MV-4-11 (cell line): ENCODE data around the gene APCDD1.
A peak's percentile ranks its signal among the peaks of the same experiment; 100 is the strongest.

Experiments
- DNase-seq: peaks from one replicate; lab custom pipeline; 2025; lab: John Stamatoyannopoulos, UW

APCDD1 gene

DNA sequence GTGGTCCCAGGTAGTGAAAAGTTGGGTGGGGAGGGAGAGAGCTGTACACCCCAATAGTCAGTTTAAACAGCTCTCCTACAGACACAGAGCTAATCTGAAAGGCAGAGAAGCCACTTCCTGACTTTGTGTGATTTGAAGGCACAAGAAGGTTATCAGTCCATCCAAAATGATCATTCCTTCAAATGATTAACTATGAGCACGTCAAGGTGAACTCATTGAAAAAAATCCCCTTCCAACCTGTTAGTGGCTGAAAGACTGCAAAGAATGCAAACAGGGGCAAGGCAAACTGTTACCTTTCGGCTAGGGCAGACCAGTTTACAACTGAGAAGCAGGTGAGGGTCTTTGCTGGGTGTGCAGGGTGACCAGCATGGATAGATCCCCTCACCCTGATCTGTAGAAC lies 22.8 kb upstream of the APCDD1 start:
- no peak for DNase-seq

- DNase-seq: no peak
Measured at GRCh38 chr18:10432781-10433180, 21.7 kb upstream of the APCDD1 start.

GRCh38 chr18:10436160-10436559 lies 18.3 kb upstream of the APCDD1 start:
- no peak for DNase-seq

GRCh38 chr18:10437837-10438236 lies 16.6 kb upstream of the APCDD1 start:
- no peak for DNase-seq

DNA sequence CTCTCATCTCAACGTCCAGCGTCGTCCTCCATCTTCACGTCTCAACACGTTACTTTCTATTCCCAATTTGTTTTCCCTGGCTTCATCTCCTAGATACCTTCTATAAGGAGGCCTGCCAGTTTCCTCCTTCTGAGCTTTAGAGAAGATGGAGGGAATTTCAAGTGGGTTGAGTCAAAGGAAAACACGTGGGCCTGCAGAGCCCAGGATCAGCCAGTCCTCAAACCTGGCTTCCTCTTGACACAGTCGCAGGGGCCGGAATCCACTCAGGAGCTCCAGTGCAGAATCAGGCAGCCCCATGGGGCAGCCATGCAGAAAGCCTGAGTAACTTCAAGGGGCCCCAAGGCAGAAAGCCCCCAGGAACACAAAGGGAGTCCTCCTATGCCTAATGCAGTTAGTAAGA lies 14.5 kb upstream of the APCDD1 start:
- DNase-seq: no peak

GRCh38 chr18:10440884-10441283 lies 13.6 kb upstream of the APCDD1 start:
- DNase-seq: peak; percentile 12

DNA sequence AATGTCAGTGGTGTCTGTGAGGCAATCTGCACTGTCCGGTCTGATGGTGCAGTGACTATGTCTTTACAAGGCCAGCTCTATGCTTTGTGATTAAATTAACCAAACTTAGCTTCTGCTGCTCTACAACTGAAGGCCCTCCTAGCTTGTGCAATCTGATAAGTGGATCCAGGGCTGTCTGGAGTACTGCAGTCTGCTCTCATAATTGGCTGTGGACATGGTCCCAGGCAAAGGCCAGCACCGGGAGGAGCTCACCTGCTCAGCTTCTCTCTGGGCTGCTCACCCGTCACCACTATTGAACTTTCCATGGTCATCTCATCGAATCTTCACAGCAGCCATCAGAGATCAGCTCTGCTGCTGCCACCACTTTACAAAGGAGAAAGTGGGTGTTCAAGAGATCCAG lies 13.0 kb upstream of the APCDD1 start:
- DNase-seq: no peak

DNA sequence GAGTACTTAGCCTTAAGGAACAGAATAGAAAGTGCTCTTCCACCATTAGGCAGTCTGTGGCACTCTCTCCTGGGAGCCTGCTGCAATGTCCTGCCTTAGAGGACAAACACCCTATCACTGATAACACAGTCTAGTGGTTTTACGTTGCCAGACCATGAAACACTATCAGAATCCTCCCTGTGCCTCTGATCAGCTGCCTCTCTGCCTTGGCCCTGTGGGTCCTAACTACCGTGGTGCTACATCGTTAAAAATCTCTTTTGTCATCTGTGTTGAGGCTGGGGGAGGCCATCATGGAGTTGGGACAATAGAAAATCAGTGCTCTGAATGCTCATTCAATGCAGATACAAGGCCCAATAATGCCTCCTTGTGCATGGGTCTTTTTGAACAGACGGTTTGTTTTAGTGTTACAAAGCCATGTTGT lies 11.9 kb upstream of the APCDD1 start:
- DNase-seq: no peak

DNA sequence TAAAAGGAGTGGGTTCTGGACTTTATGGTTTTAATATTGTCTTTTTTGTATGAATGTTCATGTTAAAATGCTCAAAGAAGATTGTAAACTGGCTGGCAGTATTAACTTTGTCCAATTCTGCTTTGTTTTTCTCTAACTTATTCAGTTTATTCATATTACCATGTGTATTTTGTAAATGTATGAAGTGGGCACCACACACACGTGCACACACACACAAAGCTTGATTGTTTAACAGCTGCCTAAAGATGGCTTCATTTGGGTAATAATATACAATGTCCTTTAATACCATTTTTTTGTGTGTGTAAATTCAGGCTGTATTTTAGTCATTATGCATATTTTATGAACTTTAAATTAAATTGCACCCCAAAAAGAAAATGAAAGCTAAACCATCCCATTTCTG lies 11.4 kb upstream of the APCDD1 start:
- DNase-seq: no peak

GRCh38 chr18:10444314-10445006 lies 10.0 kb upstream of the APCDD1 start:
- no peak for DNase-seq

DNA sequence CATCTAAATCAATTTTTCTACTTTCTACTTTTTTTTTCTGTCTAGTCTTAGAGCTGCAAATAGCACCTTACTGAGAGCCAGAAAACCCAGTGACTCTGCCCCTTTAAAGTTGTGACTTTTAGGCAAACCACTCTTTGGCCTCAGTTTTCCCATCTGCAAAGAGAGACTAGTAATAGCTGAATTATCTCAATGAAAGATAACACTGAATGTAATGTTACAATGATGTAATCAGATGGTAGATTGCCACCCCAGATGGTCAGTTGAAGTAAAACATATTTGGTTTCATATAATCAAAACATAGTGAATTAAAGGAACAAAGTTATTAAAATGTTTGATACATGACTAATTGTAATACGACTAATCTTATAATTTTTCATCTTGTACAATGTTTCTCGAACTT lies 5.0 kb upstream of the APCDD1 start:
- no peak for DNase-seq

DNA sequence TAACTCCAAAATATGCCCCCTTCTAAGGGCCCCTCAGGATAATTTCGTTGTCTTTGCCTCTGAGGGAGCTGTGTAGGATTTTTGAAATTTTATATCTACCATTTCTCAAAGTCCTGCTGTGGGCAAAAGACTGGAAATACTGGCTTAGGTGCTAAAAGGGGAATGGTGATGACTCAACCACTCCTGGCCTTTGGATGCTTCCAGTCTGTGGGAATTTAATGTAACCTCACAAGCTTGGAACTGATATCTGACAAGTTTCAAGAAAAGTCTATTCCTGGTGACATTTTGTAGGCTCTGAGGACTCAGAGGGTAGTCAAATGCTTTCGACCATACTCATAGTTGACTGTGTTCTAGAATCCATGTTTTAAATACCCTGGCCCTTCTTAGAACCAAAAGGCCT lies 3.4 kb upstream of the APCDD1 start:
- no peak for DNase-seq

DNA sequence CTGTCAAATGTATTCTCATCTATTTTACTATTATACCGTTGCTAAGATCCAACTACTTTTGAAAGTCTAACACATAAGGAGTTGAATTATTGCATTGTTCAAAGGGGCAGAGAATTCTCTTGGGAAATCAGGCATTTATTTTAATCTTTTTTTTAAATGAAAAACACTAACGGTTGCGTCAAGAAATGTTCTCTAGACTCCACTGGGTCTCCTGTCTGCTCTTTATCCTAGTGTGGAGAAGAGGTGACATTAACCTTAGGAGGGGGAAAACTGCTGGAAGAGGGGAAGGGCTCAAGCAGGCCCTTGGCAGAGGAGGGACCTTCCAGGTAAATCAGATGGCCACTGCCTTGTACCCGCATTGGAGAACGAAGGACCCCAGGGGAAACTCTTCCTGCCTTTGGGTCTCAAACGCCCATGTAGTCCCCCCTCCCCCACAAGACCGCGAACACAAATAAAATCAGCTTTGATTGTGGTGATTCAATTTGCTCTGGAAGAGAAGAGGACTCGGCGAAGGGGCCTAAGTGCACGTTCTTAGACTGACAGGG lies 1.1 kb upstream of the APCDD1 start:
- DNase-seq: no peak

GRCh38 chr18:10454681-10455557 lies 484 bp downstream of the APCDD1 start:
- no peak for DNase-seq

DNA sequence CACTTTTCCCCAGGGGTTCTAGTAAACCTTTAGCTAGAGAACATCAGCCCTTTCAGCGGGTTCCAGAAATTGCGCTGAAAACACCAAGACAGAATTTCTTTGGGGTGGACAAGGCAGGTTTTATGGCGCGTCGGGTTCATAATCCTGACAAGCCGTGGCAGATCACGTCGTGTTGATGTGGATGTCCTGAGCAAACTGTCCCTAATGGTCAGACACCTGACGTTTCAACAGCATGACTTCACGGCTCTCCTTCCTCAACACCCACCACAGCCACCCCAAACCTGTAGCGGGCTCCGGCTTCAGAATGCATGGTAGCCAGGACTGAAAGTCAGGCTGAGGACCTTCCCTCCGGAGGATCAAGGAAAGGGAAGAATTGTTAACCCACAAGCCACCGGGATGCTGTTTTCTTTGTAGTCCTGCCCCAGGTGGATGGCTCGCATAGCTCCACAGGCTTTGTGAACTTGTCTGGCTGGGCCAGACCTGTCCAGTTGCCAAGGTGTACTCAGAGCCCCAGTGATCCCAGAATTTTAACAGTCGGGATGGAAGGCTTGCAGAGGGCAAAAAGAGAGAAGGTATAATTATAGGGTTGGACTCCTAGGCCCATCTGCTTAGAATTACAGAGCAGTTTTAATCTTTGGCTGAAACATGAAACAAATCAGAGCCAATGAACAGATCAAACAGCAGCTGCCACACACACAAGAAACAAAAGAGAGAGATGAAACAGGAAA lies 1.5 kb downstream of the APCDD1 start:
- no peak for DNase-seq

DNA sequence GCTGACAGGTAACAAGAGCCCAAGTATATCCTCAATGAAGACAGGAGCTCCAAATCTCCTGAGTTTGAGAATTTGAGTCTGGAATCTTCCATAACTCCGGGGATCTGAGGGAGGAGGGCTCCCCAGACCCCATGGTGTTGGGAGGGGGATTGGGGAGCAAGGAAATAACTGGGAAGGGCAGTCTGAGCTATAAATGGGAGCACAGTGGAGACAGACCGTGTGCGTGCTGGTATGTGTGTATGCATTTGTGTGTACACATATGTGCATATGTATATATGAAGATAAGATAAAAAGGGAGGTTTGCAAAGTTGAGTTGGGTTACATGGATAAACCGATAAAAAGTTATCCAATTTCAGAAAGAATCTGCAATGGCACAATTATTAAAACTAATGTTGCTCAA lies 2.3 kb downstream of the APCDD1 start:
- no peak for DNase-seq

DNA sequence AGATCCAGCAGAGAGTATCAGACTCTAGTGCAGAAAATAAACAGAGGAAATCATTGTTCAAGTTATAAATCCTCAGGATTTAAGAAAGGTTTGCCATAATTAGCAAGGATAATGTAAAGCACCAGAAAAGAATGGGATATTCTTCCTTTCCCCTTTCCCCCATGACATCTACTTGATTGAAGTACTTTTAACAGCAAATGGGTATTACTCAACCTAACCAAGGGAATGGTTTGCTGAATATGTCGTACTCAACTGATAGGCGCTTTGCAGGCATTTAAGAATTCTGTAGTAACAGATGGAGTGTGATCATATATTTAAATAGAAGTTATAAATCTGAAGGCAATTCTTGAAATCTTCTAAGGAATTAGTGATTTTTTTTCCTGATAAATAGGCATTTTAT lies 2.7 kb downstream of the APCDD1 start:
- DNase-seq: no peak

- no peak for DNase-seq
Measured at GRCh38 chr18:10457767-10458166, 3.3 kb downstream of the APCDD1 start.

GRCh38 chr18:10458691-10459090 lies 4.3 kb downstream of the APCDD1 start:
- no peak for DNase-seq

GRCh38 chr18:10459587-10459986 lies 5.2 kb downstream of the APCDD1 start:
- DNase-seq: no peak

- DNase-seq: no peak
Measured at GRCh38 chr18:10460414-10461018, 6.1 kb downstream of the APCDD1 start.

- no peak for DNase-seq
Measured at GRCh38 chr18:10461989-10462388, 7.6 kb downstream of the APCDD1 start.
